Natural killer cell (primary cell): Measurements from ENCODE around the gene WDR37. TPM values are rescaled to one million over a fixed set of nuclear protein-coding genes. Genes with fewer than 3 reads are reported as not detected.

Source experiments
- ATAC-seq, 3 donors: fragments of 150-1000 bp in 2 of 3; fragments of 200-7000 bp in 1 of 3; cut with Tn5 transposase; 1 replicate in 1 of 3; 2 replicates in 2 of 3; pipeline ENCODE4 v1.10.0; 2021; ENCODE audit warnings: mild to moderate bottlenecking in 2 of 3, moderate library complexity in 2 of 3
- DNase-seq, 2 donors: peaks; one replicate each; pipeline versions ENCODE4 v3.0.0 to v3.0.0-alpha.2; 2013 to 2021; ENCODE audit warnings: mixed read lengths in 1 of 2
- H3K27ac ChIP-seq: one replicate; pipeline ENCODE4 v1.5.1; 2013; ENCODE audit warnings: mild to moderate bottlenecking, low read length
- H3K27me3 ChIP-seq: one replicate; pipeline ENCODE4 v1.6.1; 2013; ENCODE audit warnings: low read length; ENCODE audit not compliant: control insufficient read depth, insufficient read depth
- H3K36me3 ChIP-seq: one replicate; pipeline ENCODE4 v1.6.1; 2013; ENCODE audit warnings: low read length; ENCODE audit not compliant: control insufficient read depth, insufficient read depth
- H3K4me1 ChIP-seq: one replicate; pipeline ENCODE4 v1.6.1; 2013; ENCODE audit warnings: low read length; ENCODE audit not compliant: control insufficient read depth, insufficient read depth
- H3K4me3 ChIP-seq: one replicate; pipeline ENCODE4 v1.5.1; 2013; ENCODE audit warnings: low read length
- H3K9me3 ChIP-seq: one replicate; pipeline ENCODE4 v1.6.1; 2013; ENCODE audit warnings: low read length; ENCODE audit not compliant: control insufficient read depth, insufficient read depth
- H3K27ac Mint-ChIP-seq, 2 donors: one replicate each; pipeline ENCODE4 v1.8.0; 2022; ENCODE audit warnings: mild to moderate bottlenecking in 2 of 2, mixed read lengths in 2 of 2, moderate library complexity in 1 of 2
- H3K27me3 Mint-ChIP-seq, 2 donors: one replicate each; pipeline ENCODE4 v1.8.0; 2022; ENCODE audit warnings: low read depth in 2 of 2, mixed read lengths in 2 of 2
- H3K36me3 Mint-ChIP-seq: one replicate; pipeline ENCODE4 v1.8.0; 2022; ENCODE audit warnings: mixed read lengths
- H3K4me1 Mint-ChIP-seq, 2 donors: one replicate each; pipeline ENCODE4 v1.8.0; 2022; ENCODE audit warnings: mixed read lengths in 2 of 2
- H3K4me3 Mint-ChIP-seq: one replicate; pipeline ENCODE4 v1.8.0; 2022; ENCODE audit warnings: mild to moderate bottlenecking, moderate library complexity, mixed read lengths
- H3K9me3 Mint-ChIP-seq, 2 donors: one replicate each; pipeline ENCODE4 v1.8.0; 2022; ENCODE audit warnings: mixed read lengths in 2 of 2
- CTCF ChIP-seq: fragments of 200-600 bp; IDR thresholded peaks from one replicate; pipeline ENCODE4 v1.8.0; 2022; ENCODE audit warnings: antibody characterized with exemption
- WGBS: methylation state at CpG from one replicate; pipeline ENCODE4 v1.1.7; 2013; ENCODE audit warnings: missing lambda C conversion rate; ENCODE audit not compliant: insufficient coverage; 5-methylcytosine and 5-hydroxymethylcytosine counted together
- intact Hi-C: fragments of 100-400 bp; cut with micrococcal nuclease; formaldehyde crosslinking; loops from one replicate; pipeline ENCODE4 v1.14.2; 2022
- total RNA-seq, 4 donors: library from RNA; stranded (reverse); fragments of 120-200 nt in 1 of 4; gene quantifications; one replicate each; pipeline versions ENCODE4 v1.2.3 to v1.2.4, GENCODE V29; 2013 to 2022

WDR37 gene
- total RNA-seq, 3 donors from 2014 or later (not counting 1 experiment from before 2014, with no cell fraction given): 56.3 to 59.6 (median 57.6) TPM

GRCh38 chr10:1040133-1040532, 16.1 kb upstream of the WDR37 start:
- peaks cover 43% of the 10 kb centered on the region for H3K36me3 ChIP-seq
- TF ChIP-seq CTCF: no peak
- no peak overlapping the region for H3K4me3 ChIP-seq
- Mint-ChIP-seq H3K27me3 (no peaks in the 10 kb centered on the region), H3K36me3 (peaks cover 7% of the 10 kb centered on the region), H3K9me3 (no peaks in the 10 kb centered on the region), H3K27ac (peak overlapping the region; percentile 73 to 78), H3K4me1 (peaks cover 32 to 36% of the 10 kb centered on the region in 2 donors), H3K4me3 (no peak overlapping the region)
- intact Hi-C loops: no loop called here
- H3K9me3 ChIP-seq: no peaks in the 10 kb centered on the region
- H3K4me1 ChIP-seq: peaks cover 10% of the 10 kb centered on the region
- H3K27me3 ChIP-seq: no peaks in the 10 kb centered on the region
- ATAC-seq (no peak), DNase-seq (no peak)
- H3K27ac ChIP-seq: no peak overlapping the region
- WGBS: 89% methylated on average over 3 of the region's 3 CpGs

GRCh38 chr10:1041514-1041913, 14.7 kb upstream of the WDR37 start:
- H3K27ac ChIP-seq: no peak overlapping the region
- H3K27ac Mint-ChIP-seq: peak overlapping the region in 1 of 2 donors; percentile 29
- H3K4me1 Mint-ChIP-seq: peaks cover 42 to 44% of the 10 kb centered on the region in 2 donors
- intact Hi-C loops: no loop called here
- no peaks in the 10 kb centered on the region for H3K27me3 Mint-ChIP-seq
- no peak overlapping the region for H3K4me3 ChIP-seq
- DNase-seq (no peak), ATAC-seq (no peak)
- H3K4me1 ChIP-seq: peaks cover 18% of the 10 kb centered on the region
- H3K27me3 ChIP-seq: no peaks in the 10 kb centered on the region
- peaks cover 43% of the 10 kb centered on the region for H3K36me3 ChIP-seq
- peaks cover 7% of the 10 kb centered on the region for H3K36me3 Mint-ChIP-seq
- H3K9me3 Mint-ChIP-seq: no peaks in the 10 kb centered on the region
- H3K9me3 ChIP-seq: no peaks in the 10 kb centered on the region
- no peak overlapping the region for H3K4me3 Mint-ChIP-seq
- TF ChIP-seq CTCF: no peak
- WGBS: 100% methylated on average over 3 of the region's 9 CpGs

- H3K27ac ChIP-seq: peak overlapping the region; percentile 78
- peaks cover 29% of the 10 kb centered on the region for H3K4me1 ChIP-seq
- DNase-seq (peak in 1 of 2 donors; percentile 61), ATAC-seq (peak; percentile 42 to 67 (median 48))
- Mint-ChIP-seq H3K36me3 (peaks cover 7% of the 10 kb centered on the region), H3K27ac (peak overlapping the region; percentile 89 to 96), H3K27me3 (no peaks in the 10 kb centered on the region), H3K9me3 (no peaks in the 10 kb centered on the region), H3K4me3 (peak overlapping the region; percentile 87), H3K4me1 (peaks cover 48 to 53% of the 10 kb centered on the region in 2 donors)
- WGBS: 8% methylated on average over 12 of the region's 12 CpGs
- H3K4me3 ChIP-seq: peak overlapping the region; percentile 17
- intact Hi-C loops: no loop called here
- TF ChIP-seq CTCF: no peak
- peaks cover 36% of the 10 kb centered on the region for H3K36me3 ChIP-seq
- no peaks in the 10 kb centered on the region for H3K27me3 ChIP-seq
- H3K9me3 ChIP-seq: no peaks in the 10 kb centered on the region
Observed at GRCh38 chr10:1043532-1043995, 12.6 kb upstream of the WDR37 start.

- Mint-ChIP-seq H3K27me3 (no peaks in the 10 kb centered on the region), H3K4me1 (peaks cover 48 to 59% of the 10 kb centered on the region in 2 donors), H3K9me3 (no peaks in the 10 kb centered on the region), H3K27ac (peak overlapping the region; percentile 89 to 96), H3K4me3 (peak overlapping the region; percentile 87), H3K36me3 (peaks cover 7% of the 10 kb centered on the region)
- peak overlapping the region; percentile 17 for H3K4me3 ChIP-seq
- peaks cover 29% of the 10 kb centered on the region for H3K4me1 ChIP-seq
- DNase-seq: peak in 1 of 2 donors; percentile 24
- 43% methylated on average over 4 of the region's 4 CpGs for WGBS
- H3K27ac ChIP-seq: peak overlapping the region; percentile 78
- no peaks in the 10 kb centered on the region for H3K27me3 ChIP-seq
- ATAC-seq: no peak
- H3K9me3 ChIP-seq: no peaks in the 10 kb centered on the region
- TF ChIP-seq CTCF: no peak
- intact Hi-C loops: no loop called here
- H3K36me3 ChIP-seq: peaks cover 34% of the 10 kb centered on the region
Observed at GRCh38 chr10:1044146-1044545, 12.0 kb upstream of the WDR37 start.
